BLaER1 treated with 17β-estradiol and CSF1 and Interleukin-3, amounts not matched to agents 10 nM and 100 nM (cell line): ENCODE results near the gene MRPL43.

Source experiments
- H3K27ac ChIP-seq, 11 experiments: shearing (Covaris generic); formaldehyde crosslinking; 2 replicates each; pipeline ENCODE4 v1.8.1; 2022
- H3K27me3 ChIP-seq, 11 experiments: shearing (Covaris generic); formaldehyde crosslinking; 2 replicates each; pipeline ENCODE4 v1.8.1; 2022
- H3K36me3 ChIP-seq, 11 experiments: shearing (Covaris generic); formaldehyde crosslinking; 2 replicates each; pipeline ENCODE4 v1.8.1; 2022
- H3K4me1 ChIP-seq, 10 experiments: shearing (Covaris generic); formaldehyde crosslinking; 2 replicates each; pipeline ENCODE4 v1.8.1; 2022
- H3K4me2 ChIP-seq, 11 experiments: shearing (Covaris generic); formaldehyde crosslinking; 2 replicates each; pipeline ENCODE4 v1.8.1; 2022
- H3K4me3 ChIP-seq, 10 experiments: shearing (Covaris generic); formaldehyde crosslinking; 2 replicates each; pipeline ENCODE4 v1.8.1; 2022
- H3K9ac ChIP-seq, 11 experiments: shearing (Covaris generic); formaldehyde crosslinking; 2 replicates each; pipeline ENCODE4 v1.8.1; 2022
- H3K9me3 ChIP-seq, 11 experiments: shearing (Covaris generic); formaldehyde crosslinking; replicated peaks in 1 of 11; 2 replicates each; pipeline ENCODE4 v1.8.1; 2022
- H4K20me1 ChIP-seq, 11 experiments: shearing (Covaris generic); formaldehyde crosslinking; 2 replicates each; pipeline ENCODE4 v1.8.1; 2022
- Cebpa-rat ChIP-seq, 11 experiments: shearing (Covaris generic); IDR thresholded peaks; 2 replicates each; pipeline ENCODE4 v1.8.1; 2022

MRPL43 gene

DNA sequence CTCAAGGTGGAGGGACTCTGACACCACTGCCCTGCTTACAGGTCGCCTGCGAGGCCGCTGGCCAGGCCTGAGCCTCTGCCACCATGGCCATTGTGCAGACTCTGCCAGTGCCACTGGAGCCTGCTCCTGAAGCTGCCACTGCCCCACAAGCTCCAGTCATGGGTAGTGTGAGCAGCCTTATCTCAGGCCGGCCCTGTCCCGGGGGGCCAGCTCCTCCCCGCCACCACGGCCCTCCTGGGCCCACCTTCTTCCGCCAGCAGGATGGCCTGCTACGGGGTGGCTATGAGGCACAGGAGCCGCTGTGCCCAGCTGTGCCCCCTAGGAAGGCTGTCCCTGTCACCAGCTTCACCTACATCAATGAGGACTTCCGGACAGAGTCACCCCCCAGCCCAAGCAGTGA, 15.2 kb upstream of the MRPL43 start:
- Histone ChIP-seq H3K27ac (peak overlapping the region; percentile 18 to 98 (median 97); a peak in 13 of 22 replicates), H3K9ac (peak overlapping the region; percentile 92 to 99 (median 97); a peak in 19 of 22 replicates), H3K4me2 (peak overlapping the region; percentile 89 to 99 (median 97)), H3K36me3 (peaks cover 46 to 57% (median 53%) of the 10 kb centered on the region in 11 experiments), H3K27me3 (no peaks in the 10 kb centered on the region), H3K4me1 (peaks cover 22 to 53% (median 47%) of the 10 kb centered on the region in 10 experiments), H3K9me3 (no peaks in the 10 kb centered on the region), H3K4me3 (peak overlapping the region in 4 of 10 experiments; percentile 18 to 92 (median 83); a peak in 4 of 20 replicates), H4K20me1 (peaks cover 36 to 62% (median 49%) of the 10 kb centered on the region in 11 experiments; a peak in 21 of 22 replicates)
- no peak for TF ChIP-seq Cebpa-rat (IDR thresholded peaks at IDR 0.05)

DNA sequence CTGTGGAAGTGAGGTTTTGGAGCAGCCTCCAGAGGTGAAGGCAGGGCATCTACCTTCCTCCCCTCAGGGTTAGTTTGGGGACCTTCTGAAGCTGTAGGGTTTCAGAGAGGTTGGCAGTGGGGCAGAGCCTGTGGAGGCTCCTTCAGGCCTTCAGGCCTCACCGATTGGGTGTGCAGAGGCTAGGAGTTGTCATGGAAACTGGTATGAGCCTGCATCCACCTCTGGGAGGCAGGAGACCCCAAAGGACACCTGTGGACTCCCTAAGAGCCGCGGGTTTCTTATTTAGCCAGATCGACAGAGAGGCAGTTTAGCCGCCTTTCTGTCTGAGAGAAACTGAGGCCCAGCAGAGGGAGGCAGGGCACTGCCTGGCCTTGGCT, 14.3 kb upstream of the MRPL43 start:
- Histone ChIP-seq H3K4me1 (peaks cover 25 to 49% (median 44%) of the 10 kb centered on the region in 10 experiments), H3K4me2 (peak overlapping the region; percentile 89 to 99 (median 97)), H4K20me1 (peaks cover 28 to 54% (median 42%) of the 10 kb centered on the region in 11 experiments; a peak in 21 of 22 replicates), H3K27ac (peak overlapping the region; percentile 18 to 98 (median 97); a peak in 21 of 22 replicates), H3K4me3 (peak overlapping the region; percentile 82 to 93 (median 90)), H3K27me3 (no peaks in the 10 kb centered on the region), H3K9ac (peak overlapping the region; percentile 92 to 99 (median 97)), H3K9me3 (no peaks in the 10 kb centered on the region), H3K36me3 (peaks cover 43 to 49% (median 45%) of the 10 kb centered on the region in 11 experiments)
- no peak for TF ChIP-seq Cebpa-rat (IDR thresholded peaks at IDR 0.05)

DNA sequence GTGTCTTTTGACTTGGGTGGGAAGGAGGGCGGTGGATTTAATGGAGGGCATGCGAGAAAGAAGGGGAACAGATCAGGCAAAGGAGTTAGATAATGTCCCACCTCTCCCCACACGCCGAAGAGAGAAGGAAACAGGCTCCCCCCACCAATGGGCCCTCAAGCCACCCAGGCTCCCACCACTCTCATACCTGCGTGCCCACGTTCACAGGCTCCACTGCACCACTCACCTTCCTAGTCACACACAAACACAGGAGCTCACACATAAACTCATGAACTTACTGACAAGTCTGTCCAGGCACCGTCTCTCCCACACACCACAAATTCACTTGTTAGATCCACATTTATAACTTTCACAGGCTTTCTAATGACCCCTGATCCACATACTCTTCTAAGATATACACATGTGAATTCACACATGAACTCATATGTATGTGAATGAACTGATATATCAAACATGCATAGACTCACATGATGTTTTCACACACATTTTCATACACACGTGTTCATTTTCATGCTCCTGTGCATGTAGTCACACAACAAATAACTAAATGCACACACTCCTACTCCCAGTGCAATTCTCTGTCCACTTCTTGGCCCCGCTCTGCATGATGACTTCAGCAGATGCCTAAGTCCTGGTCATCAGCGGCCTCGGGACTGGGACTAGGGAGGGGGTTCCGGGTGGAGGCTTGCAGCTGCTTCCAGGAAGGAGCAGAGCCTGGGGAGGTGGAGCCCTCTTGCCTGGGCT, 13.8 kb upstream of the MRPL43 start:
- Histone ChIP-seq H3K27ac (peak overlapping the region; percentile 92 to 98 (median 97)), H3K9ac (peak overlapping the region; percentile 92 to 99 (median 97)), H4K20me1 (peaks cover 26 to 48% (median 37%) of the 10 kb centered on the region in 11 experiments; a peak in 21 of 22 replicates), H3K4me2 (peak overlapping the region; percentile 89 to 99 (median 97)), H3K36me3 (peaks cover 38 to 44% (median 39%) of the 10 kb centered on the region in 11 experiments), H3K4me1 (peaks cover 30 to 52% (median 49%) of the 10 kb centered on the region in 10 experiments), H3K27me3 (no peaks in the 10 kb centered on the region), H3K9me3 (no peaks in the 10 kb centered on the region), H3K4me3 (peak overlapping the region; percentile 82 to 93 (median 90))
- no peak for TF ChIP-seq Cebpa-rat (IDR thresholded peaks at IDR 0.05)

DNA sequence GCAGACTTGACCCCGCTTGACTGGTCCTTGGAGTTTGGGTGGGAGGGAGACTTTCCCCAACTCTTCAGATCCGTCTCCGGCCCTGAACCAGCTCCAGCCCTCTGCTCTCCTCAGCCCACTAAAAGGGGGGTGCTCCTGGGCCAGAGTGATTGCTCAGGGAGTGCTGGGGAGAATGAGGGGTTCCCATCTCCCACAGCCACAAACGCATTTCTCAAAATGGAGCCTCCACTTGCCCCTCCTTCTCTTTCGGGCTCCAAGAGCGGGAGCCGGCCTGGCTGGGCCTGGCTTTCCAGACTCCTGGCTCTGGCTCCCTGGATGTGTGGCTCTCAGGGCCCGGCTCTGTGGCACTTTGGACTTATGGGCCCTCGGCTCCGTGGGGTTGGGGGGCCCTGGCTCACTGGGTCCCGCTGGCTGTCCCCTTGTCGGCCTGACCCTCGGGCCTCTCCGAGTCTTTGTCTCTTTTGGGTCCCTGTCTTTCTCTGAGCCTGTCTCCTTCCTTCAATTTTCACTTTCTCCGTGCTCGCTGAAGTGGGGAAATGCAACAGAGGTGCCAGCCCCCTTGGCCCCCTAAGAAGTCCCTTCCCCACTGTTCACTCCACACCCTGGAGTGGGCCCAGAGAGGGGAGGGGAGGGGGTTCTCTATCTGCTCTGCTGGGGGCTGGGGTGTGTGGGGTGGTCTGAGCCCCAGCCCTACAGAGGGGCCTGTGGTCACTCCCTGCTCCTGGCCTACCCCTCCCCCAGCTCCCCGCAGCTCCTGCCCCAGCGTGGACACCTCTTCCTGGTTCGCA, 13.0 kb upstream of the MRPL43 start:
- Histone ChIP-seq H3K36me3 (peaks cover 30 to 38% (median 33%) of the 10 kb centered on the region in 11 experiments), H3K4me3 (peak overlapping the region; percentile 82 to 93 (median 90)), H3K27ac (peak overlapping the region; percentile 92 to 98 (median 97)), H3K4me1 (peaks cover 32 to 60% (median 55%) of the 10 kb centered on the region in 10 experiments), H3K27me3 (no peaks in the 10 kb centered on the region), H3K4me2 (peak overlapping the region; percentile 89 to 99 (median 97)), H3K9me3 (no peaks in the 10 kb centered on the region), H3K9ac (peak overlapping the region; percentile 92 to 99 (median 97)), H4K20me1 (peaks cover 26 to 41% (median 36%) of the 10 kb centered on the region in 11 experiments; a peak in 21 of 22 replicates)
- TF ChIP-seq Cebpa-rat (IDR thresholded peaks at IDR 0.05): no peak

DNA sequence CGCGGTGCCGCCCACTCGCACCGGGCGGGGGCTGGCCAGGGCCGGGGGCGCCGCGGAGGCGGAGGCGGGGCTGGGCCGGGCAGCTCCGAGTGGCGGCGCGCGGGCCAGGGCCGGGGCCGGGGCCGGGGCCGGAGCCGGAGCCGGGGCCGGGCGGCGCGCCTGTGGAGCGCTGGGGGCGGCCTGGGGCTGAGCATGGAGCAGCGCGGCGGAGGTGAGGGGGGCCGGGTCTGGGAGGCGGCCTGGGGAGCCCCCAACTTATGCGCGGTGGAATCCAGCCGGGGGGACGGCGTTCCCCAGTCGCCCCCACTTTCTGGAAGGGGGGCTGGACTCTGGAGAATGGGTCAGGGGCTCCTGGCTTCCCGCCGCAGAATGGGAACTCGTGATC, 12.4 kb upstream of the MRPL43 start, which contains the start of gene LZTS2:
Gene LZTS2 (plus strand): TSS at position 67 of the 385 bp plus-strand sequence. CDS start 2,731 bp downstream, outside the sequence.
- no peak for TF ChIP-seq Cebpa-rat (IDR thresholded peaks at IDR 0.05)
- peak within 1 kb of the TSS; percentile 89 to 99 (median 97) for H3K4me2 ChIP-seq
- H3K4me3 ChIP-seq: peak within 1 kb of the TSS; percentile 82 to 93 (median 90)
- peak within 1 kb of the TSS; percentile 92 to 98 (median 97) for H3K27ac ChIP-seq
- H3K9me3 ChIP-seq: no peaks in the 10 kb centered on the region
- peak within 1 kb of the TSS; percentile 92 to 99 (median 97) for H3K9ac ChIP-seq
- no peaks in the 10 kb centered on the region for H3K27me3 ChIP-seq
- peaks cover 32 to 61% (median 55%) of the 10 kb centered on the region in 10 experiments for H3K4me1 ChIP-seq
- peaks cover 26 to 39% (median 35%) of the 10 kb centered on the region in 11 experiments; a peak in 21 of 22 replicates for H4K20me1 ChIP-seq
- peaks cover 27 to 38% (median 30%) of the 10 kb centered on the region in 11 experiments for H3K36me3 ChIP-seq

DNA sequence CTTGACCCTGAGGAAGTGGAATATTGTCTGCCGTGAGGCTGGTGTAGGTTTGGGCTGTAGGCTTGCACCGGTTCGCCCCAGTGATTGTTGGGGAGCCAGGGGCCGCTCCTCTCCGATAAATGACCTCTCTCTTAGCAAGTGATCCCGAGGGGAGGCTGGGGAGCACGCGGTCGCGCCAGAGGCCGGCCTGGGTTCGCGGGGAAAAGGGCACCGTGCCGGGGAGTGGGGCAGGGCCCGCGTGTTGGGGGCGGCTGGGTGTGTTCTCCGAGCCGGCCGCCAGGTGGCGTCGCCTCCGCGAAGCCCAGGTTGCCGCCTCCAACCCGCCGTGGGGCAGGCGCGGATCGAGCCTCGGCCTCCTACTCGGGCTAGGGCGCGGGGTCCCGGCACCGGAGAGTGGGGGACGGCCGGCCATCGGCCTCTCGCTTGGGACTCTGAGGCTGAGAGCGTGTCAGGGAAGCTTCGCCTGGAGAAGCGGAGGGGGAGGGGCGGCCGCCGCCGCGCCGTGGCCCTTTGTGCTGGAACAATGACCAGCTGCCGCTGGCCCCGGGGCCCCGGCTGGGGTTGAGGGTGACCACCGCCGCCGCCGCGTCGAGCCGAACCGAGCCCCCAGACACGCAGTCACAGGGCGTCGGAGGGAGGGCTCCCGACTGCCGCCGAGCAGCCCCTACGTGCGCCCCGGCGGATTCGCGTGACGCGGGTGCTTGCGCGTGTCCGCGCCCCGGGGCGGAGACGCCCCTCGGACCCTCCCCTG, 11.9 kb upstream of the MRPL43 start:
- no peaks in the 10 kb centered on the region for H3K9me3 ChIP-seq
- H3K4me2 ChIP-seq: peak overlapping the region; percentile 89 to 99 (median 97)
- H3K27me3 ChIP-seq: no peaks in the 10 kb centered on the region
- H3K4me3 ChIP-seq: peak overlapping the region; percentile 82 to 93 (median 90)
- H4K20me1 ChIP-seq: peaks cover 27 to 39% (median 31%) of the 10 kb centered on the region in 11 experiments; a peak in 21 of 22 replicates
- no peak for TF ChIP-seq Cebpa-rat (IDR thresholded peaks at IDR 0.05)
- peaks cover 32 to 61% (median 55%) of the 10 kb centered on the region in 10 experiments for H3K4me1 ChIP-seq
- H3K27ac ChIP-seq: peak overlapping the region; percentile 92 to 98 (median 97)
- peaks cover 22 to 38% (median 30%) of the 10 kb centered on the region in 11 experiments for H3K36me3 ChIP-seq
- H3K9ac ChIP-seq: peak overlapping the region; percentile 92 to 99 (median 97)

DNA sequence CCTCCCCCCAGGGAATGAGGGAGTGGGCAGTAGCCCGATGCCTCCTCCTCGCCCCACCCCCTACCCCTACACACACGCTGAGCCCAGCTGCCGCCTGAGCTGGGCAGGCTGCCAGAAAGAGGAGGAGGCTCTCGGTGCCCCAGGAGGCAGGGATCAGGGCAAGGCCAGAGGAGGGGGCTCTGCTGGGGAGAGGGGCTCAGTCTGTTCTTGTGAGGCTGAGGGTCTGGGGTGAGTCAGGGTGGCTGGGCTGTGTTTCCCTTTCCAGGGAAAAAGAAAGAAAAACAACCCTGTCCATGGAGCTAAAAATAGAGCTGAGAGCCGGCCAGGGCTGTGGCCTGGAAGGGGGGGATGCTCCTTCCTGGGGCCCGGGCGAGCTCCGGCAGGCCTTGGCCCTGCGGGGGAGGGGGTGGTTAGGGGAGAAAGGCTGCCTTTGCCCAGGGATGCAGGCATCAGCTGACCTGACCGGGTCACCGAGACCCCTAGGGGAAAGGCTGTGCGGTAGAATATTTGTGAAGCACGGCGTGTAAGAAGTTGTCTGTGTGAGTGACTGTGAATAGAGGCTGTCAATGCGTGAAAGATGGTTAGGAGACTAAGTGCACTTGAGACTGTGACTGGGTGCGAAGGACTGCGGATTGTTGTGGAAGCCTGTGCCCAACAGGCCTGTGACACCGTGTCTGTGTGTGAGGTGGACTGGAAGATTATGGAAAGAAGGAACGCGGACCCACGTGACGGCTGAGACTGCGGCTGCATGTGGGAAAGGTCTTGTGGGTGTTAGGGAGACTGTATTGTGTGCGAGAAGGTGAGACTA, 11.1 kb upstream of the MRPL43 start:
- Histone ChIP-seq H4K20me1 (peaks cover 19 to 39% (median 28%) of the 10 kb centered on the region in 11 experiments; a peak in 21 of 22 replicates), H3K9me3 (no peaks in the 10 kb centered on the region), H3K4me3 (peak overlapping the region; percentile 82 to 93 (median 90)), H3K4me2 (peak overlapping the region; percentile 89 to 99 (median 97)), H3K27me3 (no peaks in the 10 kb centered on the region), H3K4me1 (peaks cover 32 to 61% (median 52%) of the 10 kb centered on the region in 10 experiments), H3K36me3 (peaks cover 19 to 38% (median 30%) of the 10 kb centered on the region in 11 experiments), H3K27ac (peak overlapping the region; percentile 92 to 98 (median 97)), H3K9ac (peak overlapping the region; percentile 92 to 99 (median 97))
- no peak for TF ChIP-seq Cebpa-rat (IDR thresholded peaks at IDR 0.05)
